Psoas muscle (tissue), 8 donors: Measurements from ENCODE around the gene FAM83G. TPM values are rescaled to one million over a fixed set of nuclear protein-coding genes. Genes with fewer than 3 reads are reported as not detected.

Experiments
- ATAC-seq, 4 donors: fragments of 200-7000 bp; cut with Tn5 transposase; one replicate each; pipeline ENCODE4 v1.9.1; 2020; ENCODE audit warnings: moderate library complexity in 3 of 4, mild to moderate bottlenecking in 2 of 4
- DNase-seq, 2 donors: peaks; one replicate each; pipeline ENCODE4 v3.0.0-alpha.2; 2020
- H3K27ac ChIP-seq: fragments of 200-600 bp; one replicate; pipeline ENCODE4 v1.8.0; 2022
- H3K27me3 ChIP-seq, 3 donors: fragments of 200-600 bp in 1 of 3; one replicate each; pipeline versions ENCODE4 v1.6.1 to v1.8.0; 2013 to 2022; ENCODE audit warnings: low read length in 2 of 3, mild to moderate bottlenecking in 2 of 3, moderate library complexity in 1 of 3; ENCODE audit not compliant: insufficient read depth in 3 of 3
- H3K36me3 ChIP-seq, 2 donors: fragments of 200-600 bp in 1 of 2; one replicate each; pipeline versions ENCODE4 v1.6.1 to v1.8.0; 2013 to 2022; ENCODE audit warnings: low read depth in 1 of 2, mild to moderate bottlenecking in 1 of 2, moderate library complexity in 1 of 2; ENCODE audit not compliant: insufficient read depth in 1 of 2
- H3K4me1 ChIP-seq: fragments of 200-600 bp; one replicate; pipeline ENCODE4 v1.8.0; 2022
- H3K4me3 ChIP-seq: fragments of 200-600 bp; one replicate; pipeline ENCODE4 v1.8.0; 2022; ENCODE audit warnings: mild to moderate bottlenecking
- H3K9me3 ChIP-seq: fragments of 200-600 bp; one replicate; pipeline ENCODE4 v1.8.0; 2022
- WGBS, 3 donors: extraction: QIAGEN DNeasy Blood & Tissue Kit; methylation state at CpG; one replicate each; pipeline versions ENCODE4 v1.1.6 to v1.1.7; 2013; 5-methylcytosine and 5-hydroxymethylcytosine counted together
- intact Hi-C, 2 donors: fragments of 100-400 bp; cut with DNase I; formaldehyde crosslinking; loops; one replicate each; pipeline versions ENCODE4 v1.11.0 to v1.14.2; 2022
- polyA plus RNA-seq, 3 donors: library from polyadenylated mRNA; stranded (reverse); fragments of 200-250 nt; gene quantifications; one replicate each; pipeline ENCODE4 v1.2.3, GENCODE V29; 2013
- total RNA-seq, 4 donors: library from RNA; stranded (reverse); fragmentation: NEBNext Ultra II Directional in 2 of 4; extraction: Animal tissue kit (Norgen Biotek cat#: 25700) in 2 of 4; gene quantifications; one replicate each; pipeline versions ENCODE4 v1.2.1 to v1.2.4, GENCODE V29; 2021 to 2023
- TF ChIP-seq, protein P1 (sequence below): fragments of 200-600 bp; IDR thresholded peaks from one replicate; pipeline ENCODE4 v1.8.0; 2022; ENCODE audit warnings: antibody characterized with exemption
- donor health status: healthy with polysubstance abuse.
- donor health status: DM: no; HTN: no; CAD: no; lungs with moderate emphysema.
- donor health status: Bipolar disorder and iron deficiency.
- donor health status: healthy.
- donor health status: DM: yes; HTN: yes; CAD: no.
- donor health status: DM: no; HTN: no; CAD: no.
- donor health status: DM: no; HTN: no; CAD: no.
- donor health status: DM: yes; HTN: yes; CAD: no.

FAM83G gene
- total and polyA plus RNA-seq, 7 donors, result 7.0 to 65.6 (median 9.2) TPM

DNA sequence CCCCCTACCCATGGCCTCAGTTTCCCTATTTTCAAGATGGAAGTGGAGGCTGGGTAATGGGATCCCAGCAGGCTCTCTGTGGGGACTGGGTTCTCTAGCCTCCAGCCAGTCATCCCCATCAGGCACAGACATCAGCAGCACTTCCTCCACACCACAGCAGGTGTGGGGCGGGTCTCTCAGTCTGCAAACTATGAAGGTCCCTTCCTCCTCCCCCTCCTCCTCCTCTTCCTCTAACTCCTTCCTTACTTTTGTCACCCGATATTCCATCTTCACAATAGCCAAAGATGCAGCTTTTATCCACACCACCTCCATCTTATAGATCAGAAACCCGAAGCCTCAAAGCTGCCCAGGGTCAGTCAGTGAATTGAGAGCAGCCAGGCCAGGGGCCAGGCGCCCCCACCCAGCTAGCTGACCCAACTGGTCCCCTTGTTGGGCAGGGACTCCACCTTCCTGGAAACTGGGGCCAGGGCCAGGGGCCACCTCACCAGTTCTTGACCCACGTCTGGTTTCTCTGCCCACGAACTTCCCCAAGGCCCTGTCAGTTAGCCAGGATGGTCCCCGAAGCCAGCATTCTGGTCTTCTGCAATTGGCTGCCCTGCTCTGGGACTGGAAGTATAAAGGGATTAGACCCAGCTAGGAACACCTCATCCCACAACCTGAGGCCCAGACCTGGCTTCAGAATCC, 2.5 kb downstream of the FAM83G start:
- DNase-seq (no peak), ATAC-seq (no peak)
- TF ChIP-seq, protein P1, sequence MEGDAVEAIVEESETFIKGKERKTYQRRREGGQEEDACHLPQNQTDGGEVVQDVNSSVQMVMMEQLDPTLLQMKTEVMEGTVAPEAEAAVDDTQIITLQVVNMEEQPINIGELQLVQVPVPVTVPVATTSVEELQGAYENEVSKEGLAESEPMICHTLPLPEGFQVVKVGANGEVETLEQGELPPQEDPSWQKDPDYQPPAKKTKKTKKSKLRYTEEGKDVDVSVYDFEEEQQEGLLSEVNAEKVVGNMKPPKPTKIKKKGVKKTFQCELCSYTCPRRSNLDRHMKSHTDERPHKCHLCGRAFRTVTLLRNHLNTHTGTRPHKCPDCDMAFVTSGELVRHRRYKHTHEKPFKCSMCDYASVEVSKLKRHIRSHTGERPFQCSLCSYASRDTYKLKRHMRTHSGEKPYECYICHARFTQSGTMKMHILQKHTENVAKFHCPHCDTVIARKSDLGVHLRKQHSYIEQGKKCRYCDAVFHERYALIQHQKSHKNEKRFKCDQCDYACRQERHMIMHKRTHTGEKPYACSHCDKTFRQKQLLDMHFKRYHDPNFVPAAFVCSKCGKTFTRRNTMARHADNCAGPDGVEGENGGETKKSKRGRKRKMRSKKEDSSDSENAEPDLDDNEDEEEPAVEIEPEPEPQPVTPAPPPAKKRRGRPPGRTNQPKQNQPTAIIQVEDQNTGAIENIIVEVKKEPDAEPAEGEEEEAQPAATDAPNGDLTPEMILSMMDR, result no peak
- intact Hi-C loops, result no loop called here
- Histone ChIP-seq H3K9me3 (no peaks in the 10 kb centered on the region), H3K36me3 (no peaks in the 10 kb centered on the region), H3K27ac (no peak overlapping the region), H3K4me1 (no peaks in the 10 kb centered on the region), H3K4me3 (no peak overlapping the region), H3K27me3 (peaks cover 0 to 6% (median 3%) of the 10 kb centered on the region in 3 donors)
- 73 to 86% (median 74%) methylated on average over 7 of the region's 7 CpGs for WGBS, 3 donors

DNA sequence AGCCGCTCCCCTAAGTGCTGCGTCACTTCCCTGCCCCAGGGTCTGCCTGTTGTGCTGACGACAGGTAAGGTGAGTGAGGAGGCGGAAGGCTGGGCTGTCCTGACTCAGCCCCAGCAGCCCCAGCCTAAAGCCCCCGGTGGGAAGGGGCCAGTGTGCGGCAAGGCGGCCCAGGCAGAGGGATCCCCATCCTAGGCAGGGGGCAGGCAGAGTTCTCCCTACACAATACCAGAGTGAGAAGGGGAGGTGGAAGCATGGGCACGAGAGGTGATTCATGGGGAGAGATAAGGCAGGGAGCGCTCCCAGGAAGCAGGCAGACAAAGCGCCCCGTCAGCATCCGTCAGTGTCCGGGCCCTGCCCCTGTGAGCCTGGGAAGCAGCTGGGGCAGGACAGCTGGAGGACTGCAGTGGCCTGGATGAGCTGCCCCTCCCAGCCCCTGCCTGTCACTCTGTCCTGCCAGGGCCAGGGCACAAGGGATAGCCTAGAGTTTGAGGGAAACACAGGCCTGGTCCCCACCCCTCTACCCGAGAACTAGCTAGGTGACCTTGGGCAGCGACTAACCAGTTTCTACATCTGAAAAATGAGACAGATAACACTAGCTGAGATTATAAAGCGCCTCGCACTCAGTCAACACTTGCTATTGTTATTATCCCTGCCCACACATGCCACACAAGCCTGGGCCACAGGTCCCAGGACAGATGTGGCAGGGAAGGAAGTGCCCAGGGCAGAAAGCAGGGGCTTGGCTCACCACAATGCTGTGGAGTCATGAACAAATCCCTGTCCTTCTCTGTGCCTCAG, 3.8 kb downstream of the FAM83G start:
- Histone ChIP-seq H3K4me1 (no peaks in the 10 kb centered on the region), H3K27ac (no peak overlapping the region), H3K4me3 (no peak overlapping the region), H3K36me3 (no peaks in the 10 kb centered on the region), H3K27me3 (peaks cover 0 to 6% (median 3%) of the 10 kb centered on the region in 3 donors), H3K9me3 (peaks cover 6% of the 10 kb centered on the region)
- TF ChIP-seq, protein P1, result no peak
- DNase-seq (peak in 1 of 2 donors; percentile 38), ATAC-seq (peak in 2 of 4 donors; percentile 16 to 22)
- 79 to 85% (median 80%) methylated on average over 17 of the region's 17 CpGs for WGBS, 3 donors
- intact Hi-C loops, result no loop called here

DNA sequence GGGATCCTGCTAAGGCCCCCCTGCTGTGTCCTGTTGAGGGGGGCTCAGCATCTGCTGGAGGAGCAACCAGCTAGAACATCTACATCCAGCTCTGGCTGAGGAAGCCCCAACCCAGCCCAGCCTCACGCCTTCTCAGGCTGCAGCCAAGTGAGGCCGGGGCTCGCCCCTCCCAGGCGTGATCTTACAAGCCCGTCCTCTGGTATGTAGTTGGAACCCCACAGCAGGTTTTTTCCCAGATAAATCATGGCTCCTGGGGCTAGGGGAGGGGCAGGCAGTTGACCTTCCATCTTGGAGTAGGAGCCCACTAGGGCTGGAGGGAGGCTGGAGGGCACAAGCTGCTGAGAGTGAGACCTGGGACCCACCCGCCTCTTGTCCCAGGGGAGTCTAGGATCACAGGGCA, 4.7 kb downstream of the FAM83G start:
- peaks cover 0 to 3% (median 2%) of the 10 kb centered on the region in 3 donors for H3K27me3 ChIP-seq
- no peak overlapping the region for H3K27ac ChIP-seq
- TF ChIP-seq, protein P1, result no peak
- ATAC-seq (no peak), DNase-seq (no peak)
- intact Hi-C loops, result no loop called here
- H3K9me3 ChIP-seq, result peaks cover 13% of the 10 kb centered on the region
- H3K4me3 ChIP-seq, result no peak overlapping the region
- H3K4me1 ChIP-seq, result no peaks in the 10 kb centered on the region
- WGBS, 3 donors, result 88 to 93% (median 90%) methylated on average over 6 of the region's 6 CpGs
- H3K36me3 ChIP-seq, result no peaks in the 10 kb centered on the region

DNA sequence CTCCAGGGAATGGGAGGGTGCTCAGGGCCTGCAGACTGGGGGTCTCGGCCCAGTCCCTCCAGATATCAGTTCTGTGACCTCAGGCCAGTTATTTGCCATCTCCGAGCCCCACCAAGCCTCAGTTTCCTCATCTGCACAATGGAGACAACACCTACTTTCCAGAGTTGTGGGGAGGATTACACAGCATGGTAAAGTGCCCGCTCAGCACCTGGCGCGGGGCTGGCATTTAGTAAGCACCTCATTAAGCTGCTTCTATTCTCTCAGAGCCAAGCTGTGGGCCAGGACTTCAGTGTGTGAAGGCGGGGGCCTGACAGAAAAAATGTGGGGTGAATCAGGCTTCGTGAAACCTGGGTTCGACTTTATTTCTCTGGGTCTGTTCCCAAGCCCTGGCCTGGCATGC, 5.2 kb downstream of the FAM83G start:
- Histone ChIP-seq H3K27me3 (peaks cover 0 to 3% (median 0%) of the 10 kb centered on the region in 3 donors), H3K4me3 (no peak overlapping the region), H3K9me3 (peaks cover 13% of the 10 kb centered on the region), H3K4me1 (no peaks in the 10 kb centered on the region), H3K27ac (no peak overlapping the region), H3K36me3 (no peaks in the 10 kb centered on the region)
- TF ChIP-seq, protein P1, result no peak
- WGBS, 3 donors, result 94 to 97% (median 96%) methylated on average over 8 of the region's 8 CpGs
- DNase-seq, result no peak
- intact Hi-C loops, result no loop called here
- no peak for ATAC-seq
